ENCODE results near the gene CTSE. TPM values are rescaled to one million over a fixed set of nuclear protein-coding genes. Genes with fewer than 3 reads are reported as not detected.

The CTSE gene
- total and polyA plus RNA-seq, 9 donors = 0.13 to 1.1 (median 0.80) TPM; not detected in 4

DNA sequence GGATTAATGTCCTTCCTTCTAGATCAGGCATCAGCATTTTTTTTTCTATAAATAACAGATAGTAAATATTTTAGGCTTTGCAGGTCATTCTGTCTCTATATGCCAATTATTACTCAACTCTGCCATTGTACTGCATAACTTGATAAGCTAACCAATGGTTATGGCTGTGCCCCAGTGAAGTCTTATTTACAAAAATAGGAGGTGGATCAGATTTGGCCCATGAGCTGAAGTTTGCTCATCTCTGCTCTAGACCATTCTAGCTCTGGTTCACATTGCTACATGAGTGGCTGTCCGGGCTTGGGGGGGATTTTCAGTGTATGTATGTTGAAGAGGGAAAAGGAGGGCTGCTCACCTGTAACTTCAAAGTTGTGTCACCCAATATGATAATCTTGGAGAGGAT, 30.6 kb downstream of the CTSE start:
- Histone ChIP-seq H3K4me3 (no peak overlapping the region), H3K27ac (no peak overlapping the region), H3K36me3 (no peaks in the 10 kb centered on the region), H3K27me3 (no peaks in the 10 kb centered on the region), H3K9me3 (no peaks in the 10 kb centered on the region), H3K4me1 (ENCODE audit: insufficient read depth) (no peaks in the 10 kb centered on the region)
- intact Hi-C loops (cut with DNase I) = no loop called here
- 51 to 100% (median 95%) methylated on average over 1 of the region's 1 CpG for WGBS, 3 donors
- TF ChIP-seq POLR2A (IDR thresholded peaks at IDR 0.05) (no peak), EP300 (IDR thresholded peaks at IDR 0.05) (no peak)
- TF ChIP-seq, protein P1, sequence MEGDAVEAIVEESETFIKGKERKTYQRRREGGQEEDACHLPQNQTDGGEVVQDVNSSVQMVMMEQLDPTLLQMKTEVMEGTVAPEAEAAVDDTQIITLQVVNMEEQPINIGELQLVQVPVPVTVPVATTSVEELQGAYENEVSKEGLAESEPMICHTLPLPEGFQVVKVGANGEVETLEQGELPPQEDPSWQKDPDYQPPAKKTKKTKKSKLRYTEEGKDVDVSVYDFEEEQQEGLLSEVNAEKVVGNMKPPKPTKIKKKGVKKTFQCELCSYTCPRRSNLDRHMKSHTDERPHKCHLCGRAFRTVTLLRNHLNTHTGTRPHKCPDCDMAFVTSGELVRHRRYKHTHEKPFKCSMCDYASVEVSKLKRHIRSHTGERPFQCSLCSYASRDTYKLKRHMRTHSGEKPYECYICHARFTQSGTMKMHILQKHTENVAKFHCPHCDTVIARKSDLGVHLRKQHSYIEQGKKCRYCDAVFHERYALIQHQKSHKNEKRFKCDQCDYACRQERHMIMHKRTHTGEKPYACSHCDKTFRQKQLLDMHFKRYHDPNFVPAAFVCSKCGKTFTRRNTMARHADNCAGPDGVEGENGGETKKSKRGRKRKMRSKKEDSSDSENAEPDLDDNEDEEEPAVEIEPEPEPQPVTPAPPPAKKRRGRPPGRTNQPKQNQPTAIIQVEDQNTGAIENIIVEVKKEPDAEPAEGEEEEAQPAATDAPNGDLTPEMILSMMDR (IDR thresholded peaks at IDR 0.05) = no peak
- DNase-seq = no peak

DNA sequence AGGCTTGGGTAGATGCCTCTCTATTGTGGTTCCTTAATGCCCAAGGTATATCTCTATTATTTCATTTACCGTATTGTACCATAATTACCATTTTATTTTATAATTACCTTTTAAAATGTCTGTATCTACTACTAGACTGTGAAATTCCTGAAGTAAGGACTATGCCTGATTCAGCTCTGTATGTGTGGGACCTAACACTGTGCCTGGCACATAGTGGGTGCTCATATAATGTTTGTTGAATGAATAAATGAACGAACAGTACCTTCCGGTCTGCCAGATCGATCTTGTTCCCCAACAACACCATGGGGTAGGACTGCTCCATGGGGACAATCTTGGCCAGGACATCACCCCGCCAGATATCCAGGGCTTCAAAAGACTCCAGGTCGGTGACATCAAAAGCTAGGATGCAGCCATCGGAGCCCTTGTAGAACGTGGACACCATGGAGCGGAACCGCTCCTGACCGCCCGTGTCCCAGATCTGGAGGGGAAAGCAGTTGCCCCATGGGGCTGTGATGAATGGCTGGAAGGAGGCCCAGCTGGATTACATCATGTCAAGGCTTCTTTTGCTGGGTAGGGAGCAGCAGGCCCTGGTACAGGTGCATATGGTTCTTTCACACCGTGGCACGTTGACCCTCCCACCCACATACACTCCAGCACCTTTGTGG, 31.3 kb downstream of the CTSE start:
- Histone ChIP-seq H3K4me1 (ENCODE audit: insufficient read depth) (no peaks in the 10 kb centered on the region), H3K4me3 (no peak overlapping the region), H3K27me3 (no peaks in the 10 kb centered on the region), H3K27ac (no peak overlapping the region), H3K36me3 (no peaks in the 10 kb centered on the region), H3K9me3 (no peaks in the 10 kb centered on the region)
- intact Hi-C loops (cut with DNase I) = no loop called here
- no peak for TF ChIP-seq POLR2A (IDR thresholded peaks at IDR 0.05)
- no peak for TF ChIP-seq EP300 (IDR thresholded peaks at IDR 0.05)
- TF ChIP-seq, protein P1 (IDR thresholded peaks at IDR 0.05) = no peak
- 96% methylated on average over 14 of the region's 14 CpGs for WGBS, 3 donors
- DNase-seq = no peak

DNA sequence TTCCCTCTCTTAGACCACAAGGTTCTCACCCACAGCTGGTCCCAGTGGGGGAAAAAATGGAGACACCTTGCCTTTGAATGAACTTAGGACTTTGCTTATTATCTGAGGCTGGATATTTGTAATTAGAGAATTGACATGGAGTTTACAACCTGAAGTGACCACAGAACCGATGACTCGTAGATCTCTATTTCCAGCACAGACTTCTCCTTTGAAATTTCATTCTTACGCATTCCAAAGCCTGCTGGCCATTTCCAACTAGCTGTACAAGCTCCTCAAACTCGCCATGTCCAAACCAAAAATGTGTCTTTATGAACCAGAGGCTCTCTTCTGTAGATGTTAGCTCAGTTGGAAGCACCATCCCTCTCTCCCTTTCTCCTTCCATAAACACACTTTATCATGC, 32.5 kb downstream of the CTSE start:
- no peak overlapping the region for H3K27ac ChIP-seq
- no peaks in the 10 kb centered on the region for H3K27me3 ChIP-seq
- no peaks in the 10 kb centered on the region for H3K9me3 ChIP-seq
- no peak overlapping the region for H3K4me3 ChIP-seq
- peaks cover 2% of the 10 kb centered on the region for H3K4me1 ChIP-seq (ENCODE audit: insufficient read depth)
- TF ChIP-seq, protein P1 (IDR thresholded peaks at IDR 0.05) = no peak
- no peak for TF ChIP-seq EP300 (IDR thresholded peaks at IDR 0.05)
- TF ChIP-seq POLR2A (IDR thresholded peaks at IDR 0.05) = no peak
- 94 to 96% (median 95%) methylated on average over 4 of the region's 4 CpGs for WGBS, 3 donors
- H3K36me3 ChIP-seq = no peaks in the 10 kb centered on the region
- intact Hi-C loops (cut with DNase I) = no loop called here
- no peak for DNase-seq

DNA sequence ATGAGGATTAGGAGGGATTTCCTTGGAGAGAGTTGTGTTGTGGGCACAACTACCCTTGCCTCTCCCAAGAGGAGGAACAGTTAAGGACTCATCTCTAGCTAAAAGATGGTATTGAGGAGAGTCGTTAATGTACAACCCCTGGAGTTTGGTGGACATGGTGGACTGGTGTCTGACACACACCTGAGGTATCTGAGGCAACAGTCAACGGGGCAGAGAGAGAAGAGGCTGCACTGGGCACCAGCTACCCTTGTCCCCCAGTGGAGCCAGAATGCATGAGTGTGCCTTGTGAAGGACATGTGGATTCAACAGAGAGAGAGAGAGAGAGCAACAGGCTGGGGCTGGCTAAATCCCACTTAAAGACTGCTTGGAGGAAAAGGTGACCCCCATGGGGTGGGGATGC, 33.5 kb downstream of the CTSE start:
- no peak for DNase-seq

More for the DNA sequence above, 33.5 kb downstream of the CTSE start:
- no peak overlapping the region for H3K4me3 ChIP-seq
- H3K27ac ChIP-seq = no peak overlapping the region
- TF ChIP-seq, protein P1 (IDR thresholded peaks at IDR 0.05) = no peak
- TF ChIP-seq EP300 (IDR thresholded peaks at IDR 0.05) (no peak), POLR2A (IDR thresholded peaks at IDR 0.05) (no peak)
- no peaks in the 10 kb centered on the region for H3K27me3 ChIP-seq
- intact Hi-C loops (cut with DNase I) = no loop called here
- H3K4me1 ChIP-seq (ENCODE audit: insufficient read depth) = peaks cover 2% of the 10 kb centered on the region
- 84 to 92% (median 92%) methylated on average over 2 of the region's 2 CpGs for WGBS, 3 donors
- H3K36me3 ChIP-seq = no peaks in the 10 kb centered on the region
- no peaks in the 10 kb centered on the region for H3K9me3 ChIP-seq

Measured in ovary (tissue), 9 donors.